ENCODE data around the gene PLK3. TPM values are rescaled to one million over a fixed set of nuclear protein-coding genes. Genes with fewer than 3 reads are reported as not detected.

PLK3 gene
- total and polyA plus RNA-seq, 2 experiments from 2014 or later: 8.7 to 15.1 TPM

GRCh38 chr1:44806704-44807363 lies 6.7 kb downstream of the PLK3 start, which contains the start of gene DYNLT4 (continued):
- TF ChIP-seq ZNF462 (CRISPR knock-in tag; IDR thresholded peaks at IDR 0.05): no peak

GRCh38 chr1:44807364-44808062 lies 7.3 kb downstream of the PLK3 start:
- Histone ChIP-seq H3K27ac (ENCODE audit: low read depth) (peak overlapping the region; percentile 93), H3K4me1 (ENCODE audit: insufficient read depth) (peaks cover 32% of the 10 kb centered on the region)
- TF ChIP-seq, protein P1, sequence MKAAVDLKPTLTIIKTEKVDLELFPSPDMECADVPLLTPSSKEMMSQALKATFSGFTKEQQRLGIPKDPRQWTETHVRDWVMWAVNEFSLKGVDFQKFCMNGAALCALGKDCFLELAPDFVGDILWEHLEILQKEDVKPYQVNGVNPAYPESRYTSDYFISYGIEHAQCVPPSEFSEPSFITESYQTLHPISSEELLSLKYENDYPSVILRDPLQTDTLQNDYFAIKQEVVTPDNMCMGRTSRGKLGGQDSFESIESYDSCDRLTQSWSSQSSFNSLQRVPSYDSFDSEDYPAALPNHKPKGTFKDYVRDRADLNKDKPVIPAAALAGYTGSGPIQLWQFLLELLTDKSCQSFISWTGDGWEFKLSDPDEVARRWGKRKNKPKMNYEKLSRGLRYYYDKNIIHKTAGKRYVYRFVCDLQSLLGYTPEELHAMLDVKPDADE (IDR thresholded peaks at IDR 0.05): no peak
- no peak for TF ChIP-seq ZNF114 (CRISPR knock-in tag; IDR thresholded peaks at IDR 0.05)
- TF ChIP-seq EZH2phosphoT487 (IDR thresholded peaks at IDR 0.05; ENCODE audit: unreplicated experiment): no peak
- no peak for TF ChIP-seq ZNF462 (CRISPR knock-in tag; IDR thresholded peaks at IDR 0.05)
- no peak for TF ChIP-seq EZH2 (IDR thresholded peaks at IDR 0.05; ENCODE audit: low read depth, unreplicated experiment)
- TF ChIP-seq NANOG (IDR thresholded peaks at IDR 0.05; ENCODE audit: borderline replicate concordance): no peak

More at GRCh38 chr1:44807364-44808062, 7.3 kb downstream of the PLK3 start:
- Histone ChIP-seq H3K36me3 (ENCODE audit: insufficient read depth) (no peaks in the 10 kb centered on the region; the same call in 1 of the 2 replicates), H3K4me3 (peak overlapping the region; percentile 47), H4K20me1 (replicated peaks; ENCODE audit: insufficient read depth) (no peaks in the 10 kb centered on the region), H3K27me3 (ENCODE audit: insufficient read depth) (peaks cover 4% of the 10 kb centered on the region; the same call in 1 of the 2 replicates), H2AFZ (no peak overlapping the region), H3K9me2 (ENCODE audit: insufficient read depth) (no peaks in the 10 kb centered on the region), H3K4me2 (peak overlapping the region; percentile 76), H3F3A (replicated peaks; ENCODE audit: low read depth) (peaks cover 6% of the 10 kb centered on the region; the same call in 1 of the 2 replicates), H3K79me2 (replicated peaks; ENCODE audit: insufficient read depth) (no peaks in the 10 kb centered on the region)
- peak; percentile 90 for DNase-seq (ENCODE audit: low spot score)
- Mint-ChIP-seq H3K4me1 (peaks cover 31% of the 10 kb centered on the region), H3K36me3 (ENCODE audit: low read depth) (peaks cover 34% of the 10 kb centered on the region), H3K4me3 (peak overlapping the region; percentile 50), H3K27me3 (ENCODE audit: insufficient read depth, low read depth, poor library complexity) (peaks cover 21% of the 10 kb centered on the region), H3K27ac (peak overlapping the region; percentile 99), H3K9me3 (no peaks in the 10 kb centered on the region)
- ATAC-seq: peak; percentile 68

All from GM23338 (cell line).